K562 (cell line): ENCODE data around the gene OSBP2. TPM values are rescaled to one million over a fixed set of nuclear protein-coding genes. Genes with fewer than 3 reads are reported as not detected.

Experiments used
- ATAC-seq: fragments of 200-7000 bp; cut with Tn5 transposase; 3 replicates; pipeline ENCODE4 v1.9.1; 2020; ENCODE audit warnings: moderate library complexity
- BruUV-seq: library from RNA; stranded (reverse); fragments of 400-500 nt; replicated peaks from 2 replicates; lab custom pipeline; 2021; lab: Mats Ljungman, UMichigan
- CTCF ChIA-PET: fragments of 300-600 bp; formaldehyde crosslinking; extraction: SDS; loops from one replicate; lab custom pipeline; 2021; ENCODE audit warnings: low intra/inter-chr PET ratio; lab: Yijun Ruan, JAX
- POLR2A ChIA-PET: fragments of 300-600, 350-650 bp; sonication (Branson Sonifier 250); formaldehyde crosslinking; extraction: SDS; loops from one replicate; lab custom pipeline; 2021; ENCODE audit warnings: antibody characterized with exemption, inconsistent platforms; lab: Yijun Ruan, JAX
- DNase-seq, 4 experiments: peaks; one replicate each; pipeline versions ENCODE4 v3.0.0 to v3.0.0-alpha.2; 2011 to 2018; ENCODE audit warnings: low spot score in 3 of 4, mixed read lengths in 3 of 4; ENCODE audit errors: extremely low read depth in 1 of 4
- FAIRE-seq: peaks from 2 replicates; lab custom pipeline; 2011; peaks lifted over from hg19 to GRCh38; lab: Jason Lieb, UNC
- H2AFZ ChIP-seq: 2 replicates; pipeline ENCODE4 v1.6.0; 2011; ENCODE audit warnings: low read depth, low read length, control low read depth, inconsistent platforms
- H3K27ac ChIP-seq: fragments of 200-600 bp; 3 replicates; pipeline ENCODE4 v1.8.0; 2011; ENCODE audit warnings: low read depth, mild to moderate bottlenecking, control low read depth, inconsistent platforms, low read length, moderate library complexity, mixed read lengths; ENCODE audit errors: extremely low read depth
- H3K27me3 ChIP-seq, 2 experiments: fragments of 300-600 bp in 1 of 2; 2 replicates in 1 of 2; 3 replicates in 1 of 2; pipeline versions ENCODE4 v1.6.0 to v1.8.0; 2011; ENCODE audit warnings: inconsistent platforms in 2 of 2, low read length in 2 of 2, mild to moderate bottlenecking in 1 of 2, mixed read lengths in 1 of 2, moderate library complexity in 1 of 2; ENCODE audit not compliant: control insufficient read depth in 2 of 2, insufficient read depth in 2 of 2
- H3K36me3 ChIP-seq: fragments of 300-600 bp; 3 replicates; pipeline ENCODE4 v1.8.0; 2011; ENCODE audit warnings: mild to moderate bottlenecking, low read length, inconsistent platforms; ENCODE audit not compliant: control insufficient read depth, insufficient read depth
- H3K4me1 ChIP-seq, 2 experiments: fragments of 200-600 bp in 1 of 2; replicated peaks in 1 of 2; 2 replicates in 1 of 2; 3 replicates in 1 of 2; pipeline versions ENCODE4 v1.5.1 to v1.8.0; 2011; ENCODE audit warnings: inconsistent platforms in 2 of 2, low read length in 2 of 2, mild to moderate bottlenecking in 1 of 2, mixed read lengths in 1 of 2, moderate library complexity in 1 of 2; ENCODE audit not compliant: control insufficient read depth in 2 of 2, insufficient read depth in 2 of 2
- H3K4me2 ChIP-seq: 2 replicates; pipeline ENCODE4 v1.6.1; 2011; ENCODE audit warnings: low read length, control low read depth, inconsistent platforms, mixed read lengths; ENCODE audit not compliant: insufficient read depth
- H3K4me3 ChIP-seq: fragments of 200-600 bp; sonication (generic), shearing (Covaris generic); 2 replicates; pipeline ENCODE4 v1.5.1; 2016; ENCODE audit warnings: control low read depth, inconsistent platforms
- H3K79me2 ChIP-seq: fragments of 200-600 bp; 3 replicates; pipeline ENCODE4 v1.8.0; 2011; ENCODE audit warnings: low read length, inconsistent platforms; ENCODE audit not compliant: control insufficient read depth, insufficient read depth
- H3K9ac ChIP-seq, 2 experiments: 2 replicates each; pipeline versions ENCODE4 v1.6.0 to v1.6.1; 2011; ENCODE audit warnings: low read depth in 2 of 2, low read length in 2 of 2, control low read depth in 1 of 2, inconsistent platforms in 1 of 2, mild to moderate bottlenecking in 1 of 2, mixed read lengths in 1 of 2; ENCODE audit not compliant: insufficient read depth in 1 of 2
- H3K9me1 ChIP-seq: one replicate; pipeline ENCODE4 v1.6.0; 2011; ENCODE audit warnings: inconsistent platforms, mild to moderate bottlenecking, low read length, moderate library complexity; ENCODE audit not compliant: control insufficient read depth, insufficient read depth
- H3K9me3 ChIP-seq: replicated peaks from 2 replicates; pipeline ENCODE4 v1.5.1; 2011; ENCODE audit warnings: low read depth, low read length, inconsistent platforms; ENCODE audit not compliant: control insufficient read depth, insufficient read depth
- H4K20me1 ChIP-seq: replicated peaks from 2 replicates; pipeline ENCODE4 v1.6.1; 2011; ENCODE audit warnings: low read length, inconsistent platforms, mixed read lengths; ENCODE audit not compliant: control insufficient read depth, insufficient read depth
- ARID2 ChIP-seq: fragments of 450-650 bp; IDR thresholded peaks from 2 replicates; pipeline ENCODE4 v1.6.1; 2017; ENCODE audit warnings: antibody characterized with exemption, mild to moderate bottlenecking
- EP400 ChIP-seq: fragments of 450-650 bp; IDR thresholded peaks from 2 replicates; pipeline ENCODE4 v1.6.1; 2017; ENCODE audit warnings: antibody characterized with exemption, mild to moderate bottlenecking, moderate library complexity
- KDM1A ChIP-seq, 2 experiments: fragments of 450-650 bp; IDR thresholded peaks; 2 replicates each; pipeline ENCODE4 v1.6.1; 2016; ENCODE audit warnings: mild to moderate bottlenecking in 2 of 2
- LARP7 ChIP-seq: fragments of 450-650 bp; IDR thresholded peaks from 2 replicates; pipeline ENCODE4 v1.6.1; 2016
- SMARCC2 ChIP-seq: fragments of 450-650 bp; IDR thresholded peaks from 2 replicates; pipeline ENCODE4 v1.6.1; 2017; ENCODE audit warnings: antibody characterized with exemption, moderate library complexity, mild to moderate bottlenecking, low read depth
- WGBS: fragments of 100-300 bp; shearing (Covaris generic); methylation state at CpG from one replicate; pipeline ENCODE4 v1.1.6; 2016; ENCODE audit warnings: low coverage, mixed read lengths; ENCODE audit not compliant: insufficient coverage; ENCODE audit errors: missing lambda C conversion rate; 5-methylcytosine and 5-hydroxymethylcytosine counted together
- in situ Hi-C: fragments of 300-500 bp; cut with MboI; formaldehyde crosslinking; loops from 4 replicates; pipeline ENCODE4 v1.15.0; 2018; ENCODE audit warnings: inconsistent platforms, mixed read lengths
- intact Hi-C: fragments of 100-400 bp; cut with micrococcal nuclease; formaldehyde crosslinking; loops from 2 replicates; pipeline ENCODE4 v1.14.2; 2022
- polyA plus RNA-seq, 8 experiments: library from polyadenylated mRNA; depleted of rRNA in 4 of 8; stranded (reverse) in 5 of 8; unstranded in 3 of 8; fragments of >200 nt; fragmentation: Nextera tagmentation in 2 of 8; fragmentation: Illumina TruSeq in 1 of 8; extraction: Ambion mirVana in 2 of 8; extraction: Trizol in 1 of 8; gene quantifications; 2 replicates each; pipeline versions ENCODE4 v1.2.1 to v1.2.3, GENCODE V29; 2011 to 2014; ENCODE audit warnings: inconsistent platforms in 1 of 8, missing spikeins in 1 of 8
- total RNA-seq, 7 experiments: library from RNA; depleted of rRNA in 6 of 7; stranded (reverse); fragments of >200 nt in 6 of 7; fragmentation: Illumina TruSeq in 2 of 7; extraction: Trizol in 2 of 7; gene quantifications; 2 replicates each; pipeline versions ENCODE4 v1.2.1 to v1.2.3, GENCODE V29; 2011 to 2021; ENCODE audit warnings: low replicate concordance in 1 of 7
- TF ChIP-seq, protein P1 (sequence below): fragments of 250-450 bp; sonication (Bioruptor Pico); IDR thresholded peaks from 2 replicates; pipeline ENCODE4 v1.8.0; 2021; ENCODE audit warnings: moderate library complexity, mild to moderate bottlenecking, inconsistent platforms

Gene OSBP2
- total and polyA plus RNA-seq, 9 of the 15 experiments (the other 6 are each of a cell fraction or from before 2014, with no cell fraction given), result 0.52 to 29.5 (median 21.6) TPM

GRCh38 chr22:30824711-30825110 lies 130.0 kb downstream of the OSBP2 start:
- 4% methylated on average over 7 of the region's 8 CpGs for WGBS
- H4K20me1 ChIP-seq, result peaks cover 7% of the 10 kb centered on the region; the same call in 1 of the 2 replicates
- H3K9ac ChIP-seq, result no peak overlapping the region
- ATAC-seq, result no peak
- ChIA-PET CTCF (no interaction called here), POLR2A (no interaction called here)
- DNase-seq, result no peak
- H3K4me2 ChIP-seq, result no peak overlapping the region
- no peak overlapping the region for H2AFZ ChIP-seq
- no peak overlapping the region for H3K4me3 ChIP-seq
- FAIRE-seq, result no peak
- H3K9me3 ChIP-seq, result no peaks in the 10 kb centered on the region
- H3K27me3 ChIP-seq, result peaks cover 31 to 77% of the 10 kb centered on the region in 2 experiments
- no TSS peak for BruUV-seq
- intact Hi-C loops, result no loop called here
- no peaks in the 10 kb centered on the region for H3K36me3 ChIP-seq
- H3K27ac ChIP-seq, result no peak overlapping the region
- TF ChIP-seq EP400, result no peak
- TF ChIP-seq KDM1A (IDR thresholded peaks at IDR 0.05), result no peak
- TF ChIP-seq ARID2, result no peak
- TF ChIP-seq LARP7, result no peak
- TF ChIP-seq SMARCC2, result no peak
- TF ChIP-seq, protein P1, sequence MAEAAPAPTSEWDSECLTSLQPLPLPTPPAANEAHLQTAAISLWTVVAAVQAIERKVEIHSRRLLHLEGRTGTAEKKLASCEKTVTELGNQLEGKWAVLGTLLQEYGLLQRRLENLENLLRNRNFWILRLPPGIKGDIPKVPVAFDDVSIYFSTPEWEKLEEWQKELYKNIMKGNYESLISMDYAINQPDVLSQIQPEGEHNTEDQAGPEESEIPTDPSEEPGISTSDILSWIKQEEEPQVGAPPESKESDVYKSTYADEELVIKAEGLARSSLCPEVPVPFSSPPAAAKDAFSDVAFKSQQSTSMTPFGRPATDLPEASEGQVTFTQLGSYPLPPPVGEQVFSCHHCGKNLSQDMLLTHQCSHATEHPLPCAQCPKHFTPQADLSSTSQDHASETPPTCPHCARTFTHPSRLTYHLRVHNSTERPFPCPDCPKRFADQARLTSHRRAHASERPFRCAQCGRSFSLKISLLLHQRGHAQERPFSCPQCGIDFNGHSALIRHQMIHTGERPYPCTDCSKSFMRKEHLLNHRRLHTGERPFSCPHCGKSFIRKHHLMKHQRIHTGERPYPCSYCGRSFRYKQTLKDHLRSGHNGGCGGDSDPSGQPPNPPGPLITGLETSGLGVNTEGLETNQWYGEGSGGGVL, result no peak
- H3K9me1 ChIP-seq, result no peaks in the 10 kb centered on the region
- peaks cover 0 to 13% of the 10 kb centered on the region in 2 experiments; a peak in 2 of 5 replicates for H3K4me1 ChIP-seq
- H3K79me2 ChIP-seq, result no peaks in the 10 kb centered on the region
- in situ Hi-C loops, result no loop called here
